Measurements from ENCODE around the gene TTC32. TPM values are rescaled to one million over a fixed set of nuclear protein-coding genes. Genes with fewer than 3 reads are reported as not detected.
"Not testable (repeated sequence)": the region's sequence is repeated elsewhere in the genome, so short reads cannot be mapped to it uniquely, and the experiment has no call there.

TTC32 gene
- total and polyA plus RNA-seq, 2 donors (not counting 3 experiments of a cell fraction or from before 2014, with no cell fraction given) = 8.8 to 9.4 TPM

DNA sequence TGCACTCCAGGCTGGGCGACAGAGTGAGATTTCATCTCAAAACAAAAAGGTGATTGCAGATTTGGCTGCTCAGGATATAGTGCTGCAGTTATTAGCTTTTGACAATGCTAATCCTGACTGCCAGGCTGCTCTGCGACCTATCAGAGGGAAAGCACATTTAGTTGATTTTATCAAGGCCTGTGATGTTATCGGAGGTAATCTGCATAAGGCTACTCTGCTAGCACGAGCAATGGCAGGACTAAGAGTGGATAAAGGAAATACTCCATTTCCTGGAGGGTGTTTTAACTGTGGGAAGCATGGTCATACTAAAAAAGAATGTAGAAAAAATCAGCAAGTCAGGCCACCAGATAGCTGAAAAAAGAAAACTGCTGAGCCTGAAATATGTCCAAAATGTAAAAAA is 22.7 kb upstream of the TTC32 start:
- H3K9me3 ChIP-seq (replicated peaks; ENCODE audit: control insufficient read depth, insufficient read depth, low read length); BruUV-seq (replicated peaks); dilution Hi-C loops (cut with MboI; ENCODE audit: extremely low pct_ligation_motif_present, low sequenced_read_pairs); intact Hi-C loops (cut with micrococcal nuclease); H3K4me3 ChIP-seq (replicated peaks in 1 of 3; ENCODE audit: insufficient read depth in 1 of 3, low read depth in 1 of 3, low read length in 3 of 3); H3K9ac ChIP-seq (replicated peaks; ENCODE audit: extremely low read depth, insufficient read depth, low read length); H2AFZ ChIP-seq (ENCODE audit: low read depth, low read length); H3K4me1 ChIP-seq (ENCODE audit: control insufficient read depth, extremely low read depth, insufficient read depth, low read length); H4K20me1 ChIP-seq (replicated peaks; ENCODE audit: control insufficient read depth, extremely low read depth, insufficient read depth, low read length); H3K79me2 ChIP-seq (ENCODE audit: control insufficient read depth, insufficient read depth, low read length); H3K9me1 ChIP-seq (replicated peaks; ENCODE audit: control insufficient read depth, extremely low read depth, insufficient read depth, low read length); H3K27me3 ChIP-seq (ENCODE audit: control insufficient read depth in 2 of 2, insufficient read depth in 2 of 2, low read length in 2 of 2); H3K36me3 ChIP-seq (ENCODE audit: control insufficient read depth in 2 of 2, extremely low read depth in 1 of 2, insufficient read depth in 2 of 2, low read length in 2 of 2); FAIRE-seq: not testable (repeated sequence)
- TF ChIP-seq GATA2 (IDR thresholded peaks at IDR 0.05; ENCODE audit: insufficient read depth, insufficient read length, low read depth, low read length) = peak; percentile 58
- POLR2A ChIA-PET = interaction anchor here (1.5 kb wide), 1 partner anchor 8 kb away, joined by 7 read pairs; no protein-coding TSS in a partner anchor
- DNase-seq (ENCODE audit: low read depth, low spot score) = peak; percentile 70
- CTCF ChIA-PET = interaction anchor here (0.8 to 1.9 kb wide), 3 partner anchors 9 to 16 kb away, joined by 3 to 6 read pairs (median 3); no protein-coding TSS in a partner anchor
- Histone ChIP-seq H3K27ac (ENCODE audit: insufficient read depth, low read depth, low read length) (peak overlapping the region; percentile 29), H3K4me2 (ENCODE audit: insufficient read depth, low read length) (peak overlapping the region; percentile 31)

DNA sequence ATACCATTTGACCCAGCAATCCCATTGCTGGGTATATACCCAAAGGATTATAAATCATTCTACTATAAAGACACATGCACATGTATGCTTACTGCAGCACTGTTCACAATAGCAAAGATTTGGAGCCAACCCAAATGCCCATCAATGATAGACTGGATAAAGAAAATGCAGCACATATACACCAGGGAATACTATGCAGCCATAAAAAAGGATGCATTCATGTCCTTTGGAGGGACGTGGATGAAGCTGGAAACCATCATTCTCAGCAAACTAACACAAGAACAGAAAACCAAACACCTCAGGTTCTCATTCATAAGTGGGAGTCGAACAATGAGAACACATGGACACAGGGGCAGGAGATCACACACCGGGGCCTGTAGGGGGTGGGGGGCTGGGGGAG is 20.4 kb upstream of the TTC32 start:
- DNase-seq (ENCODE audit: low read depth, low spot score); H3K79me2 ChIP-seq (ENCODE audit: control insufficient read depth, insufficient read depth, low read length); H3K27ac ChIP-seq (ENCODE audit: insufficient read depth, low read depth, low read length); BruUV-seq (replicated peaks); H3K4me3 ChIP-seq (replicated peaks in 1 of 3; ENCODE audit: insufficient read depth in 1 of 3, low read depth in 1 of 3, low read length in 3 of 3); H4K20me1 ChIP-seq (replicated peaks; ENCODE audit: control insufficient read depth, extremely low read depth, insufficient read depth, low read length); H3K36me3 ChIP-seq (ENCODE audit: control insufficient read depth in 2 of 2, extremely low read depth in 1 of 2, insufficient read depth in 2 of 2, low read length in 2 of 2); dilution Hi-C loops (cut with MboI; ENCODE audit: extremely low pct_ligation_motif_present, low sequenced_read_pairs); H3K9me1 ChIP-seq (replicated peaks; ENCODE audit: control insufficient read depth, extremely low read depth, insufficient read depth, low read length); FAIRE-seq; H3K9me3 ChIP-seq (replicated peaks; ENCODE audit: control insufficient read depth, insufficient read depth, low read length); H3K9ac ChIP-seq (replicated peaks; ENCODE audit: extremely low read depth, insufficient read depth, low read length); POLR2A ChIA-PET; CTCF ChIA-PET; H3K4me2 ChIP-seq (ENCODE audit: insufficient read depth, low read length); H3K27me3 ChIP-seq (ENCODE audit: control insufficient read depth in 2 of 2, insufficient read depth in 2 of 2, low read length in 2 of 2); H2AFZ ChIP-seq (ENCODE audit: low read depth, low read length); intact Hi-C loops (cut with micrococcal nuclease); H3K4me1 ChIP-seq (ENCODE audit: control insufficient read depth, extremely low read depth, insufficient read depth, low read length): not testable (repeated sequence)

Measured in endothelial cell of umbilical vein (primary cell).